Globus pallidus (tissue), 1 donor: ENCODE measurements around the gene ZNF438.

Experiments used
- DNase-seq: peaks from one replicate; pipeline ENCODE4 v3.0.0-alpha.2; 2015; ENCODE audit warnings: low spot score

The ZNF438 gene

GRCh38 chr10:30823651-30824050, 208.0 kb downstream of the ZNF438 start:
- no peak for DNase-seq

GRCh38 chr10:30822693-30823465, 208.8 kb downstream of the ZNF438 start:
- DNase-seq, result no peak

GRCh38 chr10:30821994-30822692, 209.5 kb downstream of the ZNF438 start:
- no peak for DNase-seq

GRCh38 chr10:30821261-30821993, 210.2 kb downstream of the ZNF438 start:
- DNase-seq, result no peak

- DNase-seq, result no peak
Observed at GRCh38 chr10:30820261-30820991, 211.2 kb downstream of the ZNF438 start.

- no peak for DNase-seq
Observed at GRCh38 chr10:30819341-30820181, 212.1 kb downstream of the ZNF438 start.

- no peak for DNase-seq
Observed at GRCh38 chr10:30818854-30819253, 212.8 kb downstream of the ZNF438 start.

- no peak for DNase-seq
Observed at GRCh38 chr10:30818010-30818660, 213.5 kb downstream of the ZNF438 start.

- no peak for DNase-seq
Observed at GRCh38 chr10:30817541-30817940, 214.1 kb downstream of the ZNF438 start.

GRCh38 chr10:30816820-30817171, 214.9 kb downstream of the ZNF438 start:
- DNase-seq, result no peak

GRCh38 chr10:30816159-30816819, 215.4 kb downstream of the ZNF438 start:
- DNase-seq, result no peak

- DNase-seq, result no peak
Observed at GRCh38 chr10:30813872-30814481, 217.7 kb downstream of the ZNF438 start.

GRCh38 chr10:30812018-30812851, 219.4 kb downstream of the ZNF438 start:
- no peak for DNase-seq

GRCh38 chr10:30811276-30812017, 220.2 kb downstream of the ZNF438 start:
- no peak for DNase-seq

- no peak for DNase-seq
Observed at GRCh38 chr10:30810416-30810815, 221.2 kb downstream of the ZNF438 start.

GRCh38 chr10:30806850-30807249, 224.8 kb downstream of the ZNF438 start:
- DNase-seq, result no peak

GRCh38 chr10:30805061-30805460, 226.6 kb downstream of the ZNF438 start:
- no peak for DNase-seq

- DNase-seq, result no peak
Observed at GRCh38 chr10:30804478-30805055, 227.1 kb downstream of the ZNF438 start.
